Activated gamma-delta T cell treated with anti-CD3 and anti-CD28 coated beads, Interleukin-2, amount 50 U/mL, for 16 hours (primary cell): Measurements from ENCODE around the gene AMIGO2.

ENCODE experiments used
- DNase-seq: peaks from one replicate; pipeline ENCODE4 v3.0.0-alpha.2; 2020; ENCODE audit warnings: low read depth

Gene AMIGO2

DNA sequence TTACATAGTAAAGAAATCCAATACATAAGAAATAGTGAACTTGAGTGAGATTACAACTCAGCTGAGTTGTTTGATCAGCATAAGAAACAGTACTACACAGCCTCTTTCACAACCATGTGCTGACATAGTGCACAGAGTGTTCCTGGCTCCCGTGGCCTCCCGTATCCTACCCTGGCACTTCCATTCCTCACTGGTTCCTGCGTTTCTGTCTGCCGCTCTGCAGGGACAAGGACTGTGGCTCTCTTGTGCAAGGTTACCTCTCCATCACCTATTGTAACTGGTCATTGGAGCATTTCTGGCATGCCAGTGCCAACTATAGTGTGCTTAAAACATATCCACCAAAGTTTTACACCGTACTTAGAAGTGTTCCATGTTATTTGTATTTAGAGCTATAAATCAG lies 46.7 kb downstream of the AMIGO2 start:
- DNase-seq = no peak

DNA sequence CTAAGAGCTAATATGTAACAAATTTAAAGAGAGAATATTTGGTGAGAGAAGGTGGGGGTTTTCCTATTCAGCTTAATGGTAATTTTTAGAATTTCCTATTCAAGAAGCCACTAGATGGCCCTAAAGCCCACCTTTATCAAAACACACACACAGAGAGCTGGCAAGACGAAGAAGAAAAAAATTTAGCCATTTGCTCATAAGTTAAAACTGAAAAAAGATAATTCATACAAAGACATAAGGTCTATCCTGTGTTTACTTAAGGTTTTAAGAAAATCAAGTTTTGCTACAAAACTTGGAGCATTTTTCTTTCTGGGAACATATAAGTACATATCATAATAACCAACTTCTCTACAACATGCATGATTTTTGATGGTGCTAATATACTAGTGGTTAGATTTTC lies 47.1 kb downstream of the AMIGO2 start:
- no peak for DNase-seq

DNA sequence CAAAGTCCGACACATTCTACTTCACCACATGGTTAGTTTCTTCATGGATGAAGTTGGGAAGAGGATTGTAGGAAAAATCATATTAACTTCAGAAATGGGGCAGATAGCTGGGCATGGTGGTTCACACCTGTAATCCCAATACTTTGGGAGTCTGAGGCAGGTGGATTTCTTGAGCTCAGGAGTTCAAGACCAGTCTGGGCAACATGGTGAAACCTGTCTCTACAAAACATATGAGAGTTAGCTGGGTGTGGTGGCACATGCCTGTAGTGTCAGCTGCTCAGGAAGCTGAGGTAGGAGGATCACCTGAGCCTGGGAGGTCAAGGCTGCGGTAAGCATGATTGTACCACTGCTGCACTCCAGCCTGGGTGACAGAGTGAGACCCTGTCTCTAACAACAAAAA lies 49.9 kb downstream of the AMIGO2 start:
- DNase-seq = no peak

DNA sequence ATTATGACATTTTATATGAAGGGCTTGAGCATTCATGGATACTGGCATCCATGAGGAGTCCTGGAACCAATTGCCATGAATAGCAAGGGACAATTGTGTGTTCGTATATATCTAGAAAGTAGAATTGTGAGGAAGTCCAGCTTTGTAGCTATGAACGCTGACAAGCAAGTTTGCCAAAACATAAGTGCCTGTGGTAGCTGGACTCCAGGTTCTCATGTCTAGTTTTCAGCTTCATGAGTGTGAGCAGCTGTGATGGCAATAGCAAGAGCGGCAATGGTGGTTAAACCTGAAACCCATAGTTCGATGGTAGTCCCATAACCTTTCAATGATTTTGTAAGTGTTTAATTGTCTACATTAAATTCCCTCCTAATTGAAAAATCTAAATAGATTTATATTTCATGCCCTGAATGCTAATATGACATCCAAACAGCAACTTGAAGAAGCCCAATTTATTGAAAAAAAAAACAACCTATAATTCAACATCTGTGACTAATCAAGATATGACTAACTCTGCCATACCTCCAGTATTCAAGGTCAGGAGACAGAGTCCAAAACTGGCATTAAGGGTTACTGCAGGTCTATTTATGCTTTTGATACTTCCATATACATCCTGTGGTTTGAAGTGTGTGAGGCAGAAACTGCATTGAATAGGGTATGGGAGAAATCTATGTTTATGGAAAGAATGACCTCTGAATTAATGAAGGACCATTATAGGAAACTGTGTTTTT lies 50.6 kb downstream of the AMIGO2 start:
- DNase-seq = no peak

DNA sequence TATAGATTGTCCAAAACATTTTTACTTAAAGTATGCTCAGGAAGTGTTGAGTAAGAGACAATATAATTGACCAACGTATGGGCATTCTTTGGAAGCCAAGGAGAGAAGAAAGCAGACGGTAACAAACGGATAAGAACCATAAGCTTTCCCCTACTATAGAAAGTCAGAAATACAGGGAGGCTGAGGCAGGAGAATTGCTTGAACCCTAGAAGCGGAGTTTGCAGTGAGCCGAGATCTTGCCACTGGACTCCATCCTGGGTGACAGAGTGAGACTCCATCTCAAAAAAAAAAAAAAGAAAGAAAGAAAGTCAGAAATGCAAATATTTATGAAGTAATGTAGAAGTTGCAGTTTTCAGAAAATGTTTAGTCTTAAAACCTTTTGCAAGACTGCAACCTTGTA lies 51.6 kb downstream of the AMIGO2 start:
- no peak for DNase-seq
